GM19351 (cell line): ENCODE data around the gene MAPK8IP1.

Source experiments
- ATAC-seq: cut with Tn5 transposase; IDR thresholded peaks from one replicate; pipeline ENCODE4 v1.9.1; 2021; ENCODE audit warnings: mild to moderate bottlenecking, moderate library complexity; ENCODE audit not compliant: unreplicated experiment

The MAPK8IP1 gene

GRCh38 chr11:45924036-45924915 lies 38.8 kb downstream of the MAPK8IP1 start:
- ATAC-seq = no peak

GRCh38 chr11:45924927-45925326 lies 39.5 kb downstream of the MAPK8IP1 start:
- ATAC-seq = no peak

GRCh38 chr11:45925550-45925949 lies 40.1 kb downstream of the MAPK8IP1 start:
- ATAC-seq = no peak

- no peak for ATAC-seq
Measured at GRCh38 chr11:45926001-45926401, 40.5 kb downstream of the MAPK8IP1 start.

GRCh38 chr11:45926536-45927331 lies 41.3 kb downstream of the MAPK8IP1 start:
- ATAC-seq = no peak

GRCh38 chr11:45927332-45927683 lies 41.9 kb downstream of the MAPK8IP1 start:
- ATAC-seq = no peak

- ATAC-seq = no peak
Measured at GRCh38 chr11:45927684-45928413, 42.4 kb downstream of the MAPK8IP1 start.

- ATAC-seq = no peak
Measured at GRCh38 chr11:45928535-45929215, 43.2 kb downstream of the MAPK8IP1 start.

- ATAC-seq = peak; percentile 8
Measured at GRCh38 chr11:45929486-45930030, 44.1 kb downstream of the MAPK8IP1 start.

GRCh38 chr11:45930031-45930794 lies 44.8 kb downstream of the MAPK8IP1 start:
- ATAC-seq = peak; percentile 97

GRCh38 chr11:45930951-45931570 lies 45.6 kb downstream of the MAPK8IP1 start:
- no peak for ATAC-seq

GRCh38 chr11:45931739-45932138 lies 46.3 kb downstream of the MAPK8IP1 start:
- ATAC-seq = no peak

GRCh38 chr11:45932217-45932616 lies 46.8 kb downstream of the MAPK8IP1 start:
- no peak for ATAC-seq

- ATAC-seq = no peak
Measured at GRCh38 chr11:45933131-45933831, 47.8 kb downstream of the MAPK8IP1 start.

- ATAC-seq = no peak
Measured at GRCh38 chr11:45933846-45934579, 48.6 kb downstream of the MAPK8IP1 start.

GRCh38 chr11:45934580-45935318 lies 49.3 kb downstream of the MAPK8IP1 start:
- no peak for ATAC-seq

GRCh38 chr11:45935349-45936064 lies 50.1 kb downstream of the MAPK8IP1 start:
- ATAC-seq = no peak
